ENCODE measurements around the gene MPPE1. TPM values are rescaled to one million over a fixed set of nuclear protein-coding genes. Genes with fewer than 3 reads are reported as not detected.
A peak's percentile ranks its signal among the peaks of the same experiment; 100 is the strongest.

MPPE1 gene
- total and polyA plus RNA-seq, 9 of the 15 experiments (the other 6 are each of a cell fraction or from before 2014, with no cell fraction given), result 10.7 to 19.5 (median 13.3) TPM

DNA sequence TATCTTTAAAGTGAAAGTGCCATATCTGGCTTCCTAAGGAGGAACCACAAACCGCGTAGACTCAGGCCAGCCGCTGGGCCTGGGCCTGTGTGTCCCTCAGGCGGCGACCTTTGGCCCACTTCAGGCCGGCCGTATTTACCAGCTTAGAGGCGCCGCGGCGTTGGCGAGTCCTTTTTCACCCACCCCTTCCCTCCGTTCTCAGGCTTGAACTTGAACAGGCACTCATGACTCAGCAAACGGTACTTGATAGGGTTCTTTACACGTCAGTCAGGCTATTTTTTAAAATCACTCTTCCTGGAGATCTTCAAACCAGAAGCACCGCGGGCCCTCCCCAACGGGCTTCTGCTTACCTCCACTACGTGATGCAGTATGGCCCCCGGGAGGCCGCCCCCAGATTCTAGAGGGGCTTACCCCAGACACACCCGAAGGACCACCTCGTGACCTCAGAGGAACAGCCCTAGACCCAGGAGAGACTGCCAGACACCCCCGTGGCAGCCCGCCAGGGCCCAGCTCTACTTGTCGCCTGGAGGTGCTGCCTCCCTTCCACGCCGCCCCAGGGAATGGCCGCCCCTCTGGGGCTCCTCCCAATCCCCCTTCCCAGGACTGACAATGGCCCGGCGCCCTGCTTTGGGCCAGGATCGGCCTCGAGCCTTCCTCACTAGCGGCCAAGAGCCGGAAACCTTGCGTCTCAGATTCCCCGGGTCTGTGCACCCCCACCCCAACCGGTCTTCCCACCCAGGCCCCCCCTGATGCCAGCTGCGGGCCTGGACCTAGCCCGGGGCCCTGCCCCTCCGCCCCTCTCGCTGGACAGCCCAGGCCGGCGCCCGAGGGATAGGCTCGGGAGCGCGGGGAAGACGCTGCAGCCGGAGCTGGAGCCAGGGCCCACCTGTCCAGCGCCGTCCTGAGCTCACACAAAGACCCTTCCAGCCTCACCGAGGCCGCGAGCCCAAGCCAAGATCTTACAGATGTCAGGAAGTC, 39.4 kb upstream of the MPPE1 start (continued):
- no peak for TF ChIP-seq PATZ1 (CRISPR knock-in tag; IDR thresholded peaks at IDR 0.05; ENCODE audit: borderline replicate concordance)
- peak; percentile 71 for TF ChIP-seq CBFA2T2 (conservative IDR thresholded peaks at IDR 0.05)
- TF ChIP-seq EZH2 (IDR thresholded peaks at IDR 0.05; ENCODE audit: borderline replicate concordance, low read depth, low read length), result no peak
- peak; percentile 81 for TF ChIP-seq NR2C1 (IDR thresholded peaks at IDR 0.05)
- peak; percentile 92 for TF ChIP-seq NR2C1 (tag; IDR thresholded peaks at IDR 0.05)
- peak; percentile 67 for TF ChIP-seq TAF9B (IDR thresholded peaks at IDR 0.05; ENCODE audit: partially characterized antibody)
- TF ChIP-seq CBX5 (IDR thresholded peaks at IDR 0.05; ENCODE audit: borderline replicate concordance, low read depth), result peak; percentile 49; the same call in 1 of the 2 replicates
- TF ChIP-seq DLX4 (CRISPR knock-in tag; IDR thresholded peaks at IDR 0.05), result no peak
- TF ChIP-seq JUN (IDR thresholded peaks at IDR 0.05; ENCODE audit: borderline replicate concordance, low read depth, low read length), result peak; percentile 85
- TF ChIP-seq JUN (CRISPR knock-in tag; IDR thresholded peaks at IDR 0.05; ENCODE audit: borderline replicate concordance), result no peak
- 0 out of 2 replicates have a peak, but pooled peaks have one; percentile 54 for TF ChIP-seq ZNF12 (CRISPR knock-in tag; IDR thresholded peaks at IDR 0.05)
- no peak for TF ChIP-seq ZNF140 (CRISPR knock-in tag; IDR thresholded peaks at IDR 0.05)
- TF ChIP-seq, protein P1, sequence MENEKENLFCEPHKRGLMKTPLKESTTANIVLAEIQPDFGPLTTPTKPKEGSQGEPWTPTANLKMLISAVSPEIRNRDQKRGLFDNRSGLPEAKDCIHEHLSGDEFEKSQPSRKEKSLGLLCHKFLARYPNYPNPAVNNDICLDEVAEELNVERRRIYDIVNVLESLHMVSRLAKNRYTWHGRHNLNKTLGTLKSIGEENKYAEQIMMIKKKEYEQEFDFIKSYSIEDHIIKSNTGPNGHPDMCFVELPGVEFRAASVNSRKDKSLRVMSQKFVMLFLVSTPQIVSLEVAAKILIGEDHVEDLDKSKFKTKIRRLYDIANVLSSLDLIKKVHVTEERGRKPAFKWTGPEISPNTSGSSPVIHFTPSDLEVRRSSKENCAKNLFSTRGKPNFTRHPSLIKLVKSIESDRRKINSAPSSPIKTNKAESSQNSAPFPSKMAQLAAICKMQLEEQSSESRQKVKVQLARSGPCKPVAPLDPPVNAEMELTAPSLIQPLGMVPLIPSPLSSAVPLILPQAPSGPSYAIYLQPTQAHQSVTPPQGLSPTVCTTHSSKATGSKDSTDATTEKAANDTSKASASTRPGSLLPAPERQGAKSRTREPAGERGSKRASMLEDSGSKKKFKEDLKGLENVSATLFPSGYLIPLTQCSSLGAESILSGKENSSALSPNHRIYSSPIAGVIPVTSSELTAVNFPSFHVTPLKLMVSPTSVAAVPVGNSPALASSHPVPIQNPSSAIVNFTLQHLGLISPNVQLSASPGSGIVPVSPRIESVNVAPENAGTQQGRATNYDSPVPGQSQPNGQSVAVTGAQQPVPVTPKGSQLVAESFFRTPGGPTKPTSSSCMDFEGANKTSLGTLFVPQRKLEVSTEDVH (IDR thresholded peaks at IDR 0.05; ENCODE audit: low read depth, partially characterized antibody), result no peak
- peak; percentile 86 to 93 for TF ChIP-seq FOXK2 (conservative IDR thresholded peaks at IDR 0.05 in 1 of 2, IDR thresholded peaks at IDR 0.05 in 1 of 2; ENCODE audit: low read depth in 2 of 2)
- TF ChIP-seq, protein P2, sequence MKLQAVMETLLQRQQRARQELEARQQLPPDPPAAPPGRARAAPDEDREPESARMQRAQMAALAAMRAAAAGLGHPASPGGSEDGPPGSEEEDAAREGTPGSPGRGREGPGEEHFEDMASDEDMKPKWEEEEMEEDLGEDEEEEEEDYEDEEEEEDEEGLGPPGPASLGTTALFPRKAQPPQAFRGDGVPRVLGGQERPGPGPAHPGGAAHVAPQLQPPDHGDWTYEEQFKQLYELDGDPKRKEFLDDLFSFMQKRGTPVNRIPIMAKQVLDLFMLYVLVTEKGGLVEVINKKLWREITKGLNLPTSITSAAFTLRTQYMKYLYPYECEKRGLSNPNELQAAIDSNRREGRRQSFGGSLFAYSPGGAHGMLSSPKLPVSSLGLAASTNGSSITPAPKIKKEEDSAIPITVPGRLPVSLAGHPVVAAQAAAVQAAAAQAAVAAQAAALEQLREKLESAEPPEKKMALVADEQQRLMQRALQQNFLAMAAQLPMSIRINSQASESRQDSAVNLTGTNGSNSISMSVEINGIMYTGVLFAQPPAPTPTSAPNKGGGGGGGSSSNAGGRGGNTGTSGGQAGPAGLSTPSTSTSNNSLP (IDR thresholded peaks at IDR 0.05; ENCODE audit: borderline replicate concordance, low read depth, low read length), result peak; percentile 82; the same call in 1 of the 2 replicates
- TF ChIP-seq KDM5B (IDR thresholded peaks at IDR 0.05; ENCODE audit: insufficient replicate concordance, low read depth, low read length), result peak; percentile 51
- TF ChIP-seq EP400 (IDR thresholded peaks at IDR 0.05), result peak; percentile 87
- TF ChIP-seq MEIS2 (IDR thresholded peaks at IDR 0.05; ENCODE audit: partially characterized antibody), result peak; percentile 67
- peak; percentile 80 for TF ChIP-seq ZKSCAN1 (IDR thresholded peaks at IDR 0.05; ENCODE audit: low read depth, low read length)
- TF ChIP-seq MED1 (CRISPR knock-in tag; IDR thresholded peaks at IDR 0.05; ENCODE audit: borderline replicate concordance), result no peak
